Measurements from ENCODE around the gene KANSL2. TPM values are rescaled to one million over a fixed set of nuclear protein-coding genes. Genes with fewer than 3 reads are reported as not detected.

Gene KANSL2
- total and polyA plus RNA-seq, 2 of the 4 experiments (the other 2 are of a cell fraction): 25.2 to 47.5 TPM

DNA sequence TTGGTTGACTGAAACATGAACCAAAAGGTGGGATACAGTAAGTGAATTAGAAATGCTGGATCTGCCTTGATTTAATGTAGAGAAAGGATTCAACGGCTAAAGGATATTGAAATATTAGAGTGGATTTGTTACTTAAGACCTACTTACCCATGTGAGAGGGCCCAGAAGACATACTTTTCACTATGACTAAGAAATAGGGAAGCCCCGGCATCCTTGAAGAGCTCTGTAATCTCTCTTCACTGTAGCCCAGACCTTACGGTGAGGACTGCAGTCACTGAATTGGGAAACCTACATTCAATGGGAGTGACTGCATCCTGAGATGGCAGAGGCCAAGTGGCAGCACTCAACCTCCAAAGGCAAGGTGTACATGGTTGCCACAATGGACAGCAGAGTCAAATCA, 52.5 kb downstream of the KANSL2 start:
- Histone ChIP-seq H3K79me1 (ENCODE audit: low read depth in 1 of 2, low read length in 2 of 2) (no peaks in the 10 kb centered on the region), H3K9me3 (ENCODE audit: control insufficient read depth, insufficient read depth, low read length) (no peaks in the 10 kb centered on the region), H4K20me1 (ENCODE audit: insufficient read depth, low read length) (no peaks in the 10 kb centered on the region), H2AK5ac (ENCODE audit: low read depth, low read length) (no peak overlapping the region), H3K27ac (ENCODE audit: insufficient read depth, low read length) (no peak overlapping the region), H3K4me2 (ENCODE audit: low read depth, low read length) (no peak overlapping the region), H2AK9ac (replicated peaks; ENCODE audit: low read depth, low read length, poor library complexity) (no peak overlapping the region), H3K14ac (replicated peaks; ENCODE audit: low read depth, low read length) (no peak overlapping the region), H3K4ac (ENCODE audit: low read depth, low read length) (no peak overlapping the region), H3K23ac (ENCODE audit: low read depth, low read length) (no peak overlapping the region), H2AFZ (replicated peaks; ENCODE audit: low read length, poor library complexity) (no peak overlapping the region), H3K18ac (ENCODE audit: low read depth, low read length) (no peak overlapping the region), H3K56ac (ENCODE audit: extremely low read depth, insufficient read depth, low read length) (no peak overlapping the region), H3K36me3 (ENCODE audit: control insufficient read depth, insufficient read depth, low read length) (no peaks in the 10 kb centered on the region), H3K9ac (ENCODE audit: low read depth, low read length) (no peak overlapping the region), H3K4me1 (ENCODE audit: control insufficient read depth, insufficient read depth, low read length) (no peaks in the 10 kb centered on the region), H4K5ac (ENCODE audit: low read depth, low read length) (no peak overlapping the region), H2BK15ac (ENCODE audit: low read depth, low read length) (no peak overlapping the region), H2BK5ac (ENCODE audit: low read depth, low read length, poor library complexity, severe bottlenecking) (no peak overlapping the region), H3K4me3 (ENCODE audit: insufficient read depth, low read depth, low read length) (no peak overlapping the region), H3K27me3 (ENCODE audit: control insufficient read depth, insufficient read depth, low read length) (peaks cover 18% of the 10 kb centered on the region), H2BK120ac (ENCODE audit: low read depth, low read length) (no peak overlapping the region), H4K8ac (ENCODE audit: low read depth in 2 of 2, low read length in 2 of 2) (no peak overlapping the region), H3K9me1 (ENCODE audit: insufficient read depth, low read length) (no peaks in the 10 kb centered on the region), H4K91ac (ENCODE audit: insufficient read depth, low read depth, low read length) (no peak overlapping the region), H2BK20ac (ENCODE audit: low read depth, low read length) (no peak overlapping the region)
- dilution Hi-C loops (cut with HindIII; ENCODE audit: low sequenced_read_pairs, unreplicated experiment) (no loop called here), in situ Hi-C loops (cut with MboI; ENCODE audit: low sequenced_read_pairs) (no loop called here), intact Hi-C loops (cut with micrococcal nuclease) (no loop called here)
- BruUV-seq (replicated peaks): no TSS peak
- POLR2A ChIA-PET (ENCODE audit: unreplicated experiment): interaction anchor here (0.5 kb wide), 1 partner anchor 168 kb away, joined by 3 read pairs; no protein-coding TSS in a partner anchor
- ATAC-seq (ENCODE audit: low read depth): no peak
- TF ChIP-seq CEBPB (IDR thresholded peaks at IDR 0.05; ENCODE audit: low read depth, low read length) (no peak), CTCF (conservative IDR thresholded peaks at IDR 0.05; ENCODE audit: low read depth, low read length) (no peak), POLR2A (IDR thresholded peaks at IDR 0.05; ENCODE audit: low read depth, low read length) (no peak), NFE2L2 (IDR thresholded peaks at IDR 0.05; ENCODE audit: low read depth, low read length) (no peak), SMC3 (IDR thresholded peaks at IDR 0.05; ENCODE audit: low read depth, low read length) (no peak), MAFK (IDR thresholded peaks at IDR 0.05; ENCODE audit: low read depth, low read length) (no peak), CHD1 (IDR thresholded peaks at IDR 0.05; ENCODE audit: low read depth, low read length) (no peak), MAZ (IDR thresholded peaks at IDR 0.05; ENCODE audit: borderline replicate concordance, low read depth, low read length) (no peak), RCOR1 (IDR thresholded peaks at IDR 0.05; ENCODE audit: insufficient replicate concordance, low read length) (no peak), RAD21 (IDR thresholded peaks at IDR 0.05; ENCODE audit: low read length) (no peak), USF2 (IDR thresholded peaks at IDR 0.05; ENCODE audit: low read depth, low read length) (no peak), MXI1 (IDR thresholded peaks at IDR 0.05; ENCODE audit: borderline replicate concordance, low read depth, low read length) (no peak)
- no CpG with 5 or more reads among the region's 3 CpGs for WGBS, 2 experiments (ENCODE audit: extremely low coverage in 2 of 2, insufficient read length in 1 of 2)
- CTCF ChIA-PET: no interaction called here
- DNase-seq: no peak

Measured in IMR-90 (cell line).